IMR-90 (cell line): Measurements from ENCODE around the gene MSS51. TPM values are rescaled to one million over a fixed set of nuclear protein-coding genes. Genes with fewer than 3 reads are reported as not detected.

Source experiments
- ELK1 ChIP-seq: fragments of 150-350 bp; IDR thresholded peaks from 2 replicates; pipeline ENCODE4 v1.6.1; 2016; ENCODE audit warnings: low read depth, mild to moderate bottlenecking, low read length, moderate library complexity, borderline replicate concordance
- polyA plus RNA-seq, 3 experiments: library from polyadenylated mRNA; depleted of rRNA; stranded (reverse); fragments of >200 nt; gene quantifications; 2 replicates each; pipeline ENCODE4 v1.2.3, GENCODE V29; 2012; ENCODE audit warnings: low replicate concordance in 1 of 3
- total RNA-seq: library from RNA; depleted of rRNA; stranded (reverse); fragments of >200 nt; gene quantifications from 2 replicates; pipeline ENCODE4 v1.2.3, GENCODE V29; 2012

The MSS51 gene
- total and polyA plus RNA-seq, 2 of the 4 experiments (the other 2 are of a cell fraction), result 1.1 to 1.8 TPM

- no peak for TF ChIP-seq ELK1
Measured at GRCh38 chr10:73414230-73414945, 19.0 kb downstream of the MSS51 start (continued).
